ENCODE results near the gene TRIM5.

The TRIM5 gene

GRCh38 chr11:5622802-5623201 is 62.1 kb downstream of the TRIM5 start:
- Histone ChIP-seq H3K36me3 (no peaks in the 10 kb centered on the region), H3K4me3 (ENCODE audit: low read depth, low read length) (no peak overlapping the region), H3K9me3 (no peaks in the 10 kb centered on the region), H3K4me1 (no peaks in the 10 kb centered on the region), H3K27me3 (no peaks in the 10 kb centered on the region)
- no peak for TF ChIP-seq CTCF (IDR thresholded peaks at IDR 0.05; ENCODE audit: low read depth, low read length)
- DNase-seq = no peak

GRCh38 chr11:5621580-5621979 is 63.3 kb downstream of the TRIM5 start:
- H3K27me3 ChIP-seq = no peaks in the 10 kb centered on the region
- H3K4me1 ChIP-seq = no peaks in the 10 kb centered on the region
- no peaks in the 10 kb centered on the region for H3K36me3 ChIP-seq
- no peak for TF ChIP-seq CTCF (IDR thresholded peaks at IDR 0.05; ENCODE audit: low read depth, low read length)
- no peaks in the 10 kb centered on the region for H3K9me3 ChIP-seq
- DNase-seq = no peak
- no peak overlapping the region for H3K4me3 ChIP-seq (ENCODE audit: low read depth, low read length)

GRCh38 chr11:5620651-5621521 is 64.0 kb downstream of the TRIM5 start:
- Histone ChIP-seq H3K4me1 (no peaks in the 10 kb centered on the region), H3K27me3 (no peaks in the 10 kb centered on the region), H3K4me3 (ENCODE audit: low read depth, low read length) (no peak overlapping the region), H3K9me3 (no peaks in the 10 kb centered on the region), H3K36me3 (no peaks in the 10 kb centered on the region)
- no peak for TF ChIP-seq CTCF (IDR thresholded peaks at IDR 0.05; ENCODE audit: low read depth, low read length)
- DNase-seq = no peak

GRCh38 chr11:5618807-5619206 is 66.1 kb downstream of the TRIM5 start:
- no peaks in the 10 kb centered on the region for H3K27me3 ChIP-seq
- TF ChIP-seq CTCF (IDR thresholded peaks at IDR 0.05; ENCODE audit: low read depth, low read length) = no peak
- H3K4me1 ChIP-seq = no peaks in the 10 kb centered on the region
- H3K4me3 ChIP-seq (ENCODE audit: low read depth, low read length) = no peak overlapping the region
- no peaks in the 10 kb centered on the region for H3K36me3 ChIP-seq
- no peaks in the 10 kb centered on the region for H3K9me3 ChIP-seq
- no peak for DNase-seq

Measured in BE2C (cell line).